ENCODE measurements around the gene SAP25.
"Not testable (repeated sequence)": the region's sequence is repeated elsewhere in the genome, so short reads cannot be mapped to it uniquely, and the experiment has no call there.

DNA sequence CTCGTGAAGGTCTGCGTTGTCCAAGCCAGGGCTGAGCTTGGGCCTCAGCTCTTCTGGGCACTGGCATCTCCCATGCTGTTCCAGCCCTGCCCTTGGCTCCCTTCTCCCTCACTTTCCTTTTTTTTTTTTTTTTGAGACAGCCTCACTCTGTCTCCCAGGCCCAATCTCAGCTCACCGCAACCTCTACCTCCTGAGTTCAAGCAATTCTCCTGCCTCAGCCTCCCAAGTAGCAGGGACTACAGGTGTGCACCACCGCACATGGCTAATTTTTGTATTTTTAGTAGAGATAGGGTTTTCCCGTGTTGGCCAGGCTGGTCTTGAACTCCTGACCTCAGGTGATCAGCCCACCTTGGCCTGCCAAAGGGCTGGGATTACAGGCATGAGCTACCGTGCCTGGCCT lies 9.3 kb downstream of the SAP25 start:
- not testable (repeated sequence) for TF ChIP-seq POLR2A (IDR thresholded peaks at IDR 0.05; ENCODE audit: low read length); GATA1 (IDR thresholded peaks at IDR 0.05; ENCODE audit: low read depth, low read length)

Data from erythroblast (primary cell).